K562 (cell line): ENCODE measurements around the gene RAB7A. TPM values are rescaled to one million over a fixed set of nuclear protein-coding genes. Genes with fewer than 3 reads are reported as not detected.

Experiments used
- ATAC-seq: fragments of 200-7000 bp; cut with Tn5 transposase; 3 replicates; pipeline ENCODE4 v1.9.1; 2020; ENCODE audit warnings: moderate library complexity
- BruUV-seq: library from RNA; stranded (reverse); fragments of 400-500 nt; replicated peaks from 2 replicates; lab custom pipeline; 2021; lab: Mats Ljungman, UMichigan
- CTCF ChIA-PET: fragments of 300-600 bp; formaldehyde crosslinking; extraction: SDS; loops from one replicate; lab custom pipeline; 2021; ENCODE audit warnings: low intra/inter-chr PET ratio; lab: Yijun Ruan, JAX
- POLR2A ChIA-PET: fragments of 300-600, 350-650 bp; sonication (Branson Sonifier 250); formaldehyde crosslinking; extraction: SDS; loops from one replicate; lab custom pipeline; 2021; ENCODE audit warnings: antibody characterized with exemption, inconsistent platforms; lab: Yijun Ruan, JAX
- DNase-seq, 4 experiments: peaks; one replicate each; pipeline versions ENCODE4 v3.0.0 to v3.0.0-alpha.2; 2011 to 2018; ENCODE audit warnings: low spot score in 3 of 4, mixed read lengths in 3 of 4; ENCODE audit errors: extremely low read depth in 1 of 4
- FAIRE-seq: peaks from 2 replicates; lab custom pipeline; 2011; peaks lifted over from hg19 to GRCh38; lab: Jason Lieb, UNC
- H2AFZ ChIP-seq: 2 replicates; pipeline ENCODE4 v1.6.0; 2011; ENCODE audit warnings: low read depth, low read length, control low read depth, inconsistent platforms
- H3K27ac ChIP-seq: fragments of 200-600 bp; 3 replicates; pipeline ENCODE4 v1.8.0; 2011; ENCODE audit warnings: low read depth, mild to moderate bottlenecking, control low read depth, inconsistent platforms, low read length, moderate library complexity, mixed read lengths; ENCODE audit errors: extremely low read depth
- H3K27me3 ChIP-seq, 2 experiments: fragments of 300-600 bp in 1 of 2; 2 replicates in 1 of 2; 3 replicates in 1 of 2; pipeline versions ENCODE4 v1.6.0 to v1.8.0; 2011; ENCODE audit warnings: inconsistent platforms in 2 of 2, low read length in 2 of 2, mild to moderate bottlenecking in 1 of 2, mixed read lengths in 1 of 2, moderate library complexity in 1 of 2; ENCODE audit not compliant: control insufficient read depth in 2 of 2, insufficient read depth in 2 of 2
- H3K36me3 ChIP-seq: fragments of 300-600 bp; 3 replicates; pipeline ENCODE4 v1.8.0; 2011; ENCODE audit warnings: mild to moderate bottlenecking, low read length, inconsistent platforms; ENCODE audit not compliant: control insufficient read depth, insufficient read depth
- H3K4me1 ChIP-seq, 2 experiments: fragments of 200-600 bp in 1 of 2; replicated peaks in 1 of 2; 2 replicates in 1 of 2; 3 replicates in 1 of 2; pipeline versions ENCODE4 v1.5.1 to v1.8.0; 2011; ENCODE audit warnings: inconsistent platforms in 2 of 2, low read length in 2 of 2, mild to moderate bottlenecking in 1 of 2, mixed read lengths in 1 of 2, moderate library complexity in 1 of 2; ENCODE audit not compliant: control insufficient read depth in 2 of 2, insufficient read depth in 2 of 2
- H3K4me2 ChIP-seq: 2 replicates; pipeline ENCODE4 v1.6.1; 2011; ENCODE audit warnings: low read length, control low read depth, inconsistent platforms, mixed read lengths; ENCODE audit not compliant: insufficient read depth
- H3K4me3 ChIP-seq: fragments of 200-600 bp; sonication (generic), shearing (Covaris generic); 2 replicates; pipeline ENCODE4 v1.5.1; 2016; ENCODE audit warnings: control low read depth, inconsistent platforms
- H3K79me2 ChIP-seq: fragments of 200-600 bp; 3 replicates; pipeline ENCODE4 v1.8.0; 2011; ENCODE audit warnings: low read length, inconsistent platforms; ENCODE audit not compliant: control insufficient read depth, insufficient read depth
- H3K9ac ChIP-seq, 2 experiments: 2 replicates each; pipeline versions ENCODE4 v1.6.0 to v1.6.1; 2011; ENCODE audit warnings: low read depth in 2 of 2, low read length in 2 of 2, control low read depth in 1 of 2, inconsistent platforms in 1 of 2, mild to moderate bottlenecking in 1 of 2, mixed read lengths in 1 of 2; ENCODE audit not compliant: insufficient read depth in 1 of 2
- H3K9me1 ChIP-seq: one replicate; pipeline ENCODE4 v1.6.0; 2011; ENCODE audit warnings: inconsistent platforms, mild to moderate bottlenecking, low read length, moderate library complexity; ENCODE audit not compliant: control insufficient read depth, insufficient read depth
- H3K9me3 ChIP-seq: replicated peaks from 2 replicates; pipeline ENCODE4 v1.5.1; 2011; ENCODE audit warnings: low read depth, low read length, inconsistent platforms; ENCODE audit not compliant: control insufficient read depth, insufficient read depth
- H4K20me1 ChIP-seq: replicated peaks from 2 replicates; pipeline ENCODE4 v1.6.1; 2011; ENCODE audit warnings: low read length, inconsistent platforms, mixed read lengths; ENCODE audit not compliant: control insufficient read depth, insufficient read depth
- BCOR ChIP-seq: fragments of 450-650 bp; IDR thresholded peaks from 2 replicates; pipeline ENCODE4 v1.6.1; 2016
- CSDE1 ChIP-seq, 2 experiments: fragments of 450-650 bp; IDR thresholded peaks; 2 replicates each; pipeline ENCODE4 v1.6.1; 2016; ENCODE audit warnings: mild to moderate bottlenecking in 1 of 2
- HLTF ChIP-seq: fragments of 450-650 bp; IDR thresholded peaks from 2 replicates; pipeline ENCODE4 v1.6.1; 2016
- KLF13 ChIP-seq: fragments of 450-650 bp; IDR thresholded peaks from 2 replicates; pipeline ENCODE4 v1.6.1; 2016; ENCODE audit warnings: missing genetic modification characterization, low read depth, mild to moderate bottlenecking, missing compliant biosample characterization, moderate library complexity, borderline replicate concordance
- SNAPC5 ChIP-seq: fragments of 250-450 bp; sonication (Bioruptor Pico); IDR thresholded peaks from 2 replicates; pipeline ENCODE4 v1.8.0; 2021; ENCODE audit warnings: moderate library complexity, mild to moderate bottlenecking, inconsistent platforms
- ZNF134 ChIP-seq: fragments of 250-450 bp; sonication (Bioruptor Pico); conservative IDR thresholded peaks from 2 replicates; pipeline ENCODE4 v1.4.0; 2020
- ZNF511 ChIP-seq: sonication (generic); formaldehyde crosslinking; IDR thresholded peaks from 2 replicates; pipeline ENCODE4 v1.8.0; 2022; ENCODE audit warnings: mild to moderate bottlenecking, missing genetic modification reagents
- ZNF699 ChIP-seq: fragments of 250-450 bp; sonication (Bioruptor Pico); IDR thresholded peaks from 2 replicates; pipeline ENCODE4 v1.8.0; 2021; ENCODE audit warnings: mild to moderate bottlenecking, moderate library complexity; ENCODE audit not compliant: insufficient replicate concordance
- ZNF764 ChIP-seq: fragments of 250-450 bp; sonication (Bioruptor Pico); IDR thresholded peaks from 2 replicates; pipeline ENCODE4 v1.4.0; 2020; ENCODE audit warnings: low read depth, mild to moderate bottlenecking, moderate library complexity
- ZNF780A ChIP-seq: fragments of 250-450 bp; sonication (Bioruptor Pico); IDR thresholded peaks from 2 replicates; pipeline ENCODE4 v1.5.0; 2021; ENCODE audit warnings: mild to moderate bottlenecking
- WGBS: fragments of 100-300 bp; shearing (Covaris generic); methylation state at CpG from one replicate; pipeline ENCODE4 v1.1.6; 2016; ENCODE audit warnings: low coverage, mixed read lengths; ENCODE audit not compliant: insufficient coverage; ENCODE audit errors: missing lambda C conversion rate; 5-methylcytosine and 5-hydroxymethylcytosine counted together
- in situ Hi-C: fragments of 300-500 bp; cut with MboI; formaldehyde crosslinking; loops from 4 replicates; pipeline ENCODE4 v1.15.0; 2018; ENCODE audit warnings: inconsistent platforms, mixed read lengths
- intact Hi-C: fragments of 100-400 bp; cut with micrococcal nuclease; formaldehyde crosslinking; loops from 2 replicates; pipeline ENCODE4 v1.14.2; 2022
- polyA plus RNA-seq, 8 experiments: library from polyadenylated mRNA; depleted of rRNA in 4 of 8; stranded (reverse) in 5 of 8; unstranded in 3 of 8; fragments of >200 nt; fragmentation: Nextera tagmentation in 2 of 8; fragmentation: Illumina TruSeq in 1 of 8; extraction: Ambion mirVana in 2 of 8; extraction: Trizol in 1 of 8; gene quantifications; 2 replicates each; pipeline versions ENCODE4 v1.2.1 to v1.2.3, GENCODE V29; 2011 to 2014; ENCODE audit warnings: inconsistent platforms in 1 of 8, missing spikeins in 1 of 8
- total RNA-seq, 7 experiments: library from RNA; depleted of rRNA in 6 of 7; stranded (reverse); fragments of >200 nt in 6 of 7; fragmentation: Illumina TruSeq in 2 of 7; extraction: Trizol in 2 of 7; gene quantifications; 2 replicates each; pipeline versions ENCODE4 v1.2.1 to v1.2.3, GENCODE V29; 2011 to 2021; ENCODE audit warnings: low replicate concordance in 1 of 7

The RAB7A gene
- total and polyA plus RNA-seq, 9 of the 15 experiments (the other 6 are each of a cell fraction or from before 2014, with no cell fraction given), result 30.9 to 204 (median 72.8) TPM

- Histone ChIP-seq H3K9me1 (no peaks in the 10 kb centered on the region), H2AFZ (no peak overlapping the region), H4K20me1 (no peaks in the 10 kb centered on the region), H3K9ac (no peak overlapping the region), H3K4me2 (no peak overlapping the region), H3K4me3 (no peak overlapping the region), H3K9me3 (no peaks in the 10 kb centered on the region), H3K36me3 (no peaks in the 10 kb centered on the region), H3K27me3 (no peaks in the 10 kb centered on the region; a peak in 1 of 5 replicates), H3K4me1 (no peaks in the 10 kb centered on the region; a peak in 2 of 5 replicates), H3K79me2 (no peaks in the 10 kb centered on the region), H3K27ac (no peak overlapping the region)
- POLR2A ChIA-PET, result no interaction called here
- DNase-seq, result no peak
- ATAC-seq, result no peak
- intact Hi-C loops, result no loop called here
- CTCF ChIA-PET, result no interaction called here
- FAIRE-seq, result no peak
- TF ChIP-seq ZNF134 (CRISPR knock-in tag) (no peak), CSDE1 (IDR thresholded peaks at IDR 0.05) (no peak), ZNF764 (no peak), ZNF511 (CRISPR knock-in tag) (no peak), KLF13 (no peak), HLTF (no peak), ZNF780A (CRISPR knock-in tag) (no peak), BCOR (no peak), ZNF699 (CRISPR knock-in tag) (no peak), SNAPC5 (no peak)
- in situ Hi-C loops, result no loop called here
- no TSS peak for BruUV-seq
- 34% methylated on average over 7 of the region's 7 CpGs for WGBS
Measured at GRCh38 chr3:128706086-128706615, 19.8 kb upstream of the RAB7A start.
